ENCODE data around the gene FARP2. TPM values are rescaled to one million over a fixed set of nuclear protein-coding genes. Genes with fewer than 3 reads are reported as not detected.

Gene FARP2
- total and polyA plus RNA-seq, 2 of the 4 experiments (the other 2 are of a cell fraction) = 17.1 to 30.8 TPM

DNA sequence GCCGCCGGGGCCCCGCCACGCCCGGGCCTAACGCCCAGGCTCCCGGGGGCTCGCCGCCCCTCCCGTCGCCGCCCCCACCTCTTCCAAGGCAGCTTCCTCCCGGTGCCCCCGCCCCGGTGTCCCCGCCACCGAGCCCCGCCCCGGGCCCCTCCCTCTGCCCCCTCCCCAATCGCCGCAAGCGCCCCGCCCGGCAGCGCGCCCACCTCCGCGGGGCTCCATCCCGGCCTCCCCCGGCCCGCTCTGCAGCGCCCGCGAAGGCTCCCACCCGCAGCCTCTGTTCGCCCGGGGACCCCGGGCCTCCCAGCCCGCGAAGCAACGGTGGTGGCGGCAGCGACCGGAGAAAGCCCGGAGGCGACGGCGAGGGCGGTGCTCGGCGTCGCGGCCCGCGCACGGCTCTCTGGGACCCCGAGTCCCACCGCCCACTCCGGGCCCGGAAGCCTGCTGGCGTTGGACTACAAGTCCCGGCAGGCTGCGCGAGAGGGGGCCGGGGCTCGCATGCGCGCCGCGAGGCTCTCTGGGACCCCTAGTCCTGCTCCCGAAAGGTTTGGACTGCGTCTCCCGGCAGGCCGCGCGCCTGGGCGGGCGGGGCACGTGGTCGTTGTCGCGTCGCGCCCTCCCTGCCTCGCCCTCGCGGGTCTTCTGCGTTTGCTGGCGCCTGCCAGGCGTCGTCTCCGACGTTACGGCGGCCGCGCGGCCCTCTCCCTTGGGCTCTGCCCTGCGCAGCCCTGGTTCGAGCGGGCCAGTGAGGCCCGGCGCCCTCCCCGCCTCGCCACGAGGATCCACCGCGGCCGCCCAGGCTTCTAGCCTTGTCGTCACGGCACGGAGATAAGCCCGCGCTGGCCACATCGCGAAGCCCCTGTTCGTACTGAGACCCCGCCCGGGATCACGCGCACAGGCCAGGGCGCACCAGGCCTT lies 152.4 kb downstream of the FARP2 start, which contains the start of gene STK25 (continued):
- TF ChIP-seq CTCF (conservative IDR thresholded peaks at IDR 0.05; ENCODE audit: low read depth, low read length) (no peak), RFX5 (IDR thresholded peaks at IDR 0.05; ENCODE audit: low read depth, low read length) (no peak)

All from IMR-90 (cell line).